HG03521 (cell line): ENCODE measurements around the gene PRKAR1B.

Experiments
- ATAC-seq: cut with Tn5 transposase; IDR thresholded peaks from one replicate; pipeline ENCODE4 v1.9.1; 2021; ENCODE audit warnings: mild to moderate bottlenecking, moderate library complexity; ENCODE audit not compliant: unreplicated experiment

PRKAR1B gene

GRCh38 chr7:528451-528850 lies 198.6 kb downstream of the PRKAR1B start:
- ATAC-seq, result no peak

GRCh38 chr7:527723-528122 lies 199.4 kb downstream of the PRKAR1B start:
- no peak for ATAC-seq

- ATAC-seq, result no peak
Observed at GRCh38 chr7:526460-527034, 200.5 kb downstream of the PRKAR1B start.

GRCh38 chr7:525740-526139 lies 201.3 kb downstream of the PRKAR1B start:
- no peak for ATAC-seq

- ATAC-seq, result no peak
Observed at GRCh38 chr7:524800-525199, 202.3 kb downstream of the PRKAR1B start.

- ATAC-seq, result no peak
Observed at GRCh38 chr7:523347-524336, 203.4 kb downstream of the PRKAR1B start.

- ATAC-seq, result no peak
Observed at GRCh38 chr7:522951-523314, 204.1 kb downstream of the PRKAR1B start.

- no peak for ATAC-seq
Observed at GRCh38 chr7:522071-522950, 204.8 kb downstream of the PRKAR1B start.

GRCh38 chr7:521221-522070 lies 205.6 kb downstream of the PRKAR1B start:
- no peak for ATAC-seq

- no peak for ATAC-seq
Observed at GRCh38 chr7:520503-521161, 206.4 kb downstream of the PRKAR1B start.

GRCh38 chr7:519484-520390 lies 207.3 kb downstream of the PRKAR1B start, which contains the start of gene PDGFA:
Gene PDGFA, minus strand, starts transcription at chr7:519846. Its CDS starts 845 bp downstream, at chr7:519001.
- no peak for ATAC-seq

GRCh38 chr7:518630-519483 lies 208.2 kb downstream of the PRKAR1B start:
- ATAC-seq, result no peak

- no peak for ATAC-seq
Observed at GRCh38 chr7:517774-518629, 209.1 kb downstream of the PRKAR1B start.

GRCh38 chr7:516606-517456 lies 210.2 kb downstream of the PRKAR1B start:
- ATAC-seq, result no peak

- ATAC-seq, result no peak
Observed at GRCh38 chr7:516216-516605, 210.9 kb downstream of the PRKAR1B start.

- no peak for ATAC-seq
Observed at GRCh38 chr7:515628-516027, 211.5 kb downstream of the PRKAR1B start.
